Measurements from ENCODE around the gene SULT1C2. TPM values are rescaled to one million over a fixed set of nuclear protein-coding genes. Genes with fewer than 3 reads are reported as not detected.

Gene SULT1C2
- total and polyA plus RNA-seq, 9 of the 15 experiments (the other 6 are each of a cell fraction or from before 2014, with no cell fraction given), result 0.22 TPM; not detected in 8

GRCh38 chr2:108316461-108317258 is 28.0 kb downstream of the SULT1C2 start:
- CTCF ChIA-PET (ENCODE audit: low intra/inter-chr PET ratio), result no interaction called here
- intact Hi-C loops (cut with micrococcal nuclease) (no loop called here), in situ Hi-C loops (cut with MboI) (no loop called here)
- ATAC-seq (peak; percentile 88), FAIRE-seq (peak; percentile 58), DNase-seq (ENCODE audit: extremely low read depth in 1 of 4, low spot score in 3 of 4) (peak in 1 of 4 experiments; percentile 13)
- Histone ChIP-seq H4K20me1 (replicated peaks; ENCODE audit: control insufficient read depth, insufficient read depth, low read length) (no peaks in the 10 kb centered on the region), H2AFZ (ENCODE audit: low read depth, low read length) (peak overlapping the region; percentile 68), H3K9ac (ENCODE audit: insufficient read depth in 1 of 2, low read depth in 2 of 2, low read length in 2 of 2) (no peak overlapping the region), H3K9me3 (replicated peaks; ENCODE audit: control insufficient read depth, insufficient read depth, low read depth, low read length) (no peaks in the 10 kb centered on the region), H3K36me3 (ENCODE audit: control insufficient read depth, insufficient read depth, low read length) (no peaks in the 10 kb centered on the region), H3K27ac (ENCODE audit: extremely low read depth, low read depth, low read length) (no peak overlapping the region), H3K27me3 (ENCODE audit: control insufficient read depth in 2 of 2, insufficient read depth in 2 of 2, low read length in 2 of 2) (peaks cover 7 to 23% of the 10 kb centered on the region in 2 experiments; a peak in 3 of 5 replicates), H3K4me2 (ENCODE audit: insufficient read depth, low read length) (peak overlapping the region; percentile 45), H3K4me3 (no peak overlapping the region), H3K79me2 (ENCODE audit: control insufficient read depth, insufficient read depth, low read length) (no peaks in the 10 kb centered on the region), H3K9me1 (ENCODE audit: control insufficient read depth, insufficient read depth, low read length) (no peaks in the 10 kb centered on the region), H3K4me1 (replicated peaks in 1 of 2; ENCODE audit: control insufficient read depth in 2 of 2, insufficient read depth in 2 of 2, low read length in 2 of 2) (peaks cover 0 to 8% of the 10 kb centered on the region in 2 experiments; a peak in 3 of 5 replicates)
- TF ChIP-seq HMBOX1 (IDR thresholded peaks at IDR 0.05) (peak; percentile 39; the same call in 1 of the 2 replicates), HCFC1 (IDR thresholded peaks at IDR 0.05; ENCODE audit: low read depth, low read length) (no peak), CREB3 (tag; conservative IDR thresholded peaks at IDR 0.05; ENCODE audit: low read depth) (no peak), ELF2 (CRISPR knock-in tag; IDR thresholded peaks at IDR 0.05) (no peak), EGR1 (conservative IDR thresholded peaks at IDR 0.05) (no peak), NRF1 (conservative IDR thresholded peaks at IDR 0.05 in 1 of 2, IDR thresholded peaks at IDR 0.05 in 1 of 2) (peak; percentile 46 to 50), ATF1 (CRISPR knock-in tag; IDR thresholded peaks at IDR 0.05) (no peak), ATF1 (tag; IDR thresholded peaks at IDR 0.05) (no peak), PRDM10 (IDR thresholded peaks at IDR 0.05; ENCODE audit: partially characterized antibody) (peak; percentile 71)
- WGBS (ENCODE audit: insufficient coverage, low coverage, missing lambda C conversion rate), result 4% methylated on average over 13 of the region's 13 CpGs
- POLR2A ChIA-PET, result interaction anchor here (0.8 to 1.2 kb wide), 4 partner anchors 8 to 22 kb away, joined by 3 to 6 read pairs (median 3); no protein-coding TSS in a partner anchor
- no TSS peak for BruUV-seq (replicated peaks)
